H1 (cell line): Measurements from ENCODE around the gene RAD23B. TPM values are rescaled to one million over a fixed set of nuclear protein-coding genes. Genes with fewer than 3 reads are reported as not detected.

Experiments used
- NANOG ChIP-seq: IDR thresholded peaks from 2 replicates; pipeline ENCODE4 v1.6.1; 2011; ENCODE audit warnings: low read length, low read depth, mild to moderate bottlenecking, inconsistent platforms; ENCODE audit not compliant: insufficient read depth, poor library complexity, severe bottlenecking
- POLR2AphosphoS5 ChIP-seq: IDR thresholded peaks from 2 replicates; pipeline ENCODE4 v1.6.1; 2011; ENCODE audit warnings: low read depth, low read length
- RAD21 ChIP-seq, 2 experiments: IDR thresholded peaks in 1 of 2; conservative IDR thresholded peaks in 1 of 2; 2 replicates each; pipeline ENCODE4 v1.6.1; 2011; ENCODE audit warnings: low read depth in 2 of 2, low read length in 2 of 2, improper control_type of control experiment in 1 of 2, inconsistent platforms in 1 of 2, mild to moderate bottlenecking in 1 of 2, moderate library complexity in 1 of 2
- SAP30 ChIP-seq: fragments of 300-600 bp; sonication (generic); IDR thresholded peaks from 2 replicates; pipeline ENCODE4 v1.7.1; 2012; ENCODE audit warnings: low read length, moderate library complexity, mild to moderate bottlenecking, inconsistent platforms; ENCODE audit not compliant: insufficient read depth, insufficient replicate concordance
- YY1 ChIP-seq: IDR thresholded peaks from 2 replicates; pipeline ENCODE4 v1.6.1; 2011; ENCODE audit warnings: low read depth, mild to moderate bottlenecking, low read length
- polyA plus RNA-seq, 7 experiments: library from polyadenylated mRNA; depleted of rRNA in 3 of 7; stranded (reverse) in 5 of 7; unstranded in 2 of 7; fragments of >200 nt in 5 of 7; fragments of 200-250 nt in 2 of 7; gene quantifications; 1 replicate in 5 of 7; 2 replicates in 1 of 7; 4 replicates in 1 of 7; pipeline versions ENCODE4 v1.2.1 to v1.2.3, GENCODE V29; 2011 to 2013; ENCODE audit warnings: missing spikeins in 2 of 7, mixed read lengths in 2 of 7
- total RNA-seq: library from RNA; stranded (reverse); fragmentation: NEBNext Ultra II Directional; extraction: Animal tissue kit (Norgen Biotek cat#: 25700); gene quantifications from 2 replicates; pipeline ENCODE4 v1.2.1, GENCODE V29; 2021
- TF ChIP-seq, protein P1 (sequence below): fragments of 300-600 bp; sonication (generic); IDR thresholded peaks from 2 replicates; pipeline ENCODE4 v1.7.1; 2012; ENCODE audit warnings: low read length, moderate library complexity, mild to moderate bottlenecking, inconsistent platforms; ENCODE audit not compliant: insufficient replicate concordance
- TF ChIP-seq, protein P2 (sequence below), 3 experiments: IDR thresholded peaks; 1 replicate in 2 of 3; 2 replicates in 1 of 3; pipeline versions ENCODE4 v1.5.1 to v1.6.1; 2011; ENCODE audit warnings: low read length in 3 of 3, mild to moderate bottlenecking in 3 of 3, inconsistent platforms in 2 of 3, low read depth in 1 of 3, moderate library complexity in 1 of 3; ENCODE audit not compliant: insufficient read depth in 1 of 3; ENCODE audit errors: control extremely low read depth in 1 of 3

The RAD23B gene
- total and polyA plus RNA-seq, 2 of the 8 experiments (the other 6 are each of a cell fraction or from before 2014, with no cell fraction given), result 97.1 to 165 TPM

DNA sequence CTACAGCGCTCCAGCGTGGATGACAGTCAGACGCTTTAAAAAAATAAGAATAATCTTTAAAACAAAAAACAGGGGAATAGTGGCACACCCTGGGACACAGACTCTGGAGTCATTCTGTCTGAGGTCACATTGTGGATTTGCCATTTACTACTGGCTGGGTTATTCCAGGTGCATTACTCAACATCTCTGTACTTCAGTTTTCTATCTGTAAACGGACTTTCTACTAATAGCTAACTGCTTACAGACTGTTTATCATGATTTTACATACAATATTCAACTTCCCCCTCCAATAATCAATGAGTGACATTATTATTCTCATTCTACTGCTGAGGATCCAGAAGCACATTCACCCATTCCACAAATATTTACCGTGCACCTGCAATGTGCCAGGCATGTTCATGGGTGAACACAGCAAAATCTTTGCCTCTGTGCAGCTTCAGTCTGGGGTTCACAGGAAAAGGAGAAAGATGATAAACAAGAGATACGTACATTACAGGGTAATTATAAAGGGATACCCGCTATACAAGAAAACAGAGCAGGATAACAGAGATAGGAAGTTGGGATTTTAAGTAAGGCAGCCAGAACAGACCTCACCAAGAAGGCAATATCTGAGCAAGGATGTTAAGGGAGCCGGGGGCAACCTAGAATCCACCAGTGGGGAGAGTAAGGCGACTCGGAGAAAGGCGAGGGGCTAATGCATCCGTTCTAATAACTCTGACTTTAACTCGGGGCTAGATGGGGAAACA, 984 bp upstream of the RAD23B start (continued):
- TF ChIP-seq, protein P1, sequence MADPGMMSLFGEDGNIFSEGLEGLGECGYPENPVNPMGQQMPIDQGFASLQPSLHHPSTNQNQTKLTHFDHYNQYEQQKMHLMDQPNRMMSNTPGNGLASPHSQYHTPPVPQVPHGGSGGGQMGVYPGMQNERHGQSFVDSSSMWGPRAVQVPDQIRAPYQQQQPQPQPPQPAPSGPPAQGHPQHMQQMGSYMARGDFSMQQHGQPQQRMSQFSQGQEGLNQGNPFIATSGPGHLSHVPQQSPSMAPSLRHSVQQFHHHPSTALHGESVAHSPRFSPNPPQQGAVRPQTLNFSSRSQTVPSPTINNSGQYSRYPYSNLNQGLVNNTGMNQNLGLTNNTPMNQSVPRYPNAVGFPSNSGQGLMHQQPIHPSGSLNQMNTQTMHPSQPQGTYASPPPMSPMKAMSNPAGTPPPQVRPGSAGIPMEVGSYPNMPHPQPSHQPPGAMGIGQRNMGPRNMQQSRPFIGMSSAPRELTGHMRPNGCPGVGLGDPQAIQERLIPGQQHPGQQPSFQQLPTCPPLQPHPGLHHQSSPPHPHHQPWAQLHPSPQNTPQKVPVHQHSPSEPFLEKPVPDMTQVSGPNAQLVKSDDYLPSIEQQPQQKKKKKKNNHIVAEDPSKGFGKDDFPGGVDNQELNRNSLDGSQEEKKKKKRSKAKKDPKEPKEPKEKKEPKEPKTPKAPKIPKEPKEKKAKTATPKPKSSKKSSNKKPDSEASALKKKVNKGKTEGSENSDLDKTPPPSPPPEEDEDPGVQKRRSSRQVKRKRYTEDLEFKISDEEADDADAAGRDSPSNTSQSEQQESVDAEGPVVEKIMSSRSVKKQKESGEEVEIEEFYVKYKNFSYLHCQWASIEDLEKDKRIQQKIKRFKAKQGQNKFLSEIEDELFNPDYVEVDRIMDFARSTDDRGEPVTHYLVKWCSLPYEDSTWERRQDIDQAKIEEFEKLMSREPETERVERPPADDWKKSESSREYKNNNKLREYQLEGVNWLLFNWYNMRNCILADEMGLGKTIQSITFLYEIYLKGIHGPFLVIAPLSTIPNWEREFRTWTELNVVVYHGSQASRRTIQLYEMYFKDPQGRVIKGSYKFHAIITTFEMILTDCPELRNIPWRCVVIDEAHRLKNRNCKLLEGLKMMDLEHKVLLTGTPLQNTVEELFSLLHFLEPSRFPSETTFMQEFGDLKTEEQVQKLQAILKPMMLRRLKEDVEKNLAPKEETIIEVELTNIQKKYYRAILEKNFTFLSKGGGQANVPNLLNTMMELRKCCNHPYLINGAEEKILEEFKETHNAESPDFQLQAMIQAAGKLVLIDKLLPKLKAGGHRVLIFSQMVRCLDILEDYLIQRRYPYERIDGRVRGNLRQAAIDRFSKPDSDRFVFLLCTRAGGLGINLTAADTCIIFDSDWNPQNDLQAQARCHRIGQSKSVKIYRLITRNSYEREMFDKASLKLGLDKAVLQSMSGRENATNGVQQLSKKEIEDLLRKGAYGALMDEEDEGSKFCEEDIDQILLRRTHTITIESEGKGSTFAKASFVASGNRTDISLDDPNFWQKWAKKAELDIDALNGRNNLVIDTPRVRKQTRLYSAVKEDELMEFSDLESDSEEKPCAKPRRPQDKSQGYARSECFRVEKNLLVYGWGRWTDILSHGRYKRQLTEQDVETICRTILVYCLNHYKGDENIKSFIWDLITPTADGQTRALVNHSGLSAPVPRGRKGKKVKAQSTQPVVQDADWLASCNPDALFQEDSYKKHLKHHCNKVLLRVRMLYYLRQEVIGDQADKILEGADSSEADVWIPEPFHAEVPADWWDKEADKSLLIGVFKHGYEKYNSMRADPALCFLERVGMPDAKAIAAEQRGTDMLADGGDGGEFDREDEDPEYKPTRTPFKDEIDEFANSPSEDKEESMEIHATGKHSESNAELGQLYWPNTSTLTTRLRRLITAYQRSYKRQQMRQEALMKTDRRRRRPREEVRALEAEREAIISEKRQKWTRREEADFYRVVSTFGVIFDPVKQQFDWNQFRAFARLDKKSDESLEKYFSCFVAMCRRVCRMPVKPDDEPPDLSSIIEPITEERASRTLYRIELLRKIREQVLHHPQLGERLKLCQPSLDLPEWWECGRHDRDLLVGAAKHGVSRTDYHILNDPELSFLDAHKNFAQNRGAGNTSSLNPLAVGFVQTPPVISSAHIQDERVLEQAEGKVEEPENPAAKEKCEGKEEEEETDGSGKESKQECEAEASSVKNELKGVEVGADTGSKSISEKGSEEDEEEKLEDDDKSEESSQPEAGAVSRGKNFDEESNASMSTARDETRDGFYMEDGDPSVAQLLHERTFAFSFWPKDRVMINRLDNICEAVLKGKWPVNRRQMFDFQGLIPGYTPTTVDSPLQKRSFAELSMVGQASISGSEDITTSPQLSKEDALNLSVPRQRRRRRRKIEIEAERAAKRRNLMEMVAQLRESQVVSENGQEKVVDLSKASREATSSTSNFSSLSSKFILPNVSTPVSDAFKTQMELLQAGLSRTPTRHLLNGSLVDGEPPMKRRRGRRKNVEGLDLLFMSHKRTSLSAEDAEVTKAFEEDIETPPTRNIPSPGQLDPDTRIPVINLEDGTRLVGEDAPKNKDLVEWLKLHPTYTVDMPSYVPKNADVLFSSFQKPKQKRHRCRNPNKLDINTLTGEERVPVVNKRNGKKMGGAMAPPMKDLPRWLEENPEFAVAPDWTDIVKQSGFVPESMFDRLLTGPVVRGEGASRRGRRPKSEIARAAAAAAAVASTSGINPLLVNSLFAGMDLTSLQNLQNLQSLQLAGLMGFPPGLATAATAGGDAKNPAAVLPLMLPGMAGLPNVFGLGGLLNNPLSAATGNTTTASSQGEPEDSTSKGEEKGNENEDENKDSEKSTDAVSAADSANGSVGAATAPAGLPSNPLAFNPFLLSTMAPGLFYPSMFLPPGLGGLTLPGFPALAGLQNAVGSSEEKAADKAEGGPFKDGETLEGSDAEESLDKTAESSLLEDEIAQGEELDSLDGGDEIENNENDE, result no peak
- TF ChIP-seq YY1 (no peak), RAD21 (IDR thresholded peaks at IDR 0.05 in 1 of 2, conservative IDR thresholded peaks at IDR 0.05 in 1 of 2; ENCODE audit: low read depth in 2 of 2, low read length in 2 of 2) (no peak), SAP30 (no peak), NANOG (no peak), POLR2AphosphoS5 (no peak)
- TF ChIP-seq, protein P2, sequence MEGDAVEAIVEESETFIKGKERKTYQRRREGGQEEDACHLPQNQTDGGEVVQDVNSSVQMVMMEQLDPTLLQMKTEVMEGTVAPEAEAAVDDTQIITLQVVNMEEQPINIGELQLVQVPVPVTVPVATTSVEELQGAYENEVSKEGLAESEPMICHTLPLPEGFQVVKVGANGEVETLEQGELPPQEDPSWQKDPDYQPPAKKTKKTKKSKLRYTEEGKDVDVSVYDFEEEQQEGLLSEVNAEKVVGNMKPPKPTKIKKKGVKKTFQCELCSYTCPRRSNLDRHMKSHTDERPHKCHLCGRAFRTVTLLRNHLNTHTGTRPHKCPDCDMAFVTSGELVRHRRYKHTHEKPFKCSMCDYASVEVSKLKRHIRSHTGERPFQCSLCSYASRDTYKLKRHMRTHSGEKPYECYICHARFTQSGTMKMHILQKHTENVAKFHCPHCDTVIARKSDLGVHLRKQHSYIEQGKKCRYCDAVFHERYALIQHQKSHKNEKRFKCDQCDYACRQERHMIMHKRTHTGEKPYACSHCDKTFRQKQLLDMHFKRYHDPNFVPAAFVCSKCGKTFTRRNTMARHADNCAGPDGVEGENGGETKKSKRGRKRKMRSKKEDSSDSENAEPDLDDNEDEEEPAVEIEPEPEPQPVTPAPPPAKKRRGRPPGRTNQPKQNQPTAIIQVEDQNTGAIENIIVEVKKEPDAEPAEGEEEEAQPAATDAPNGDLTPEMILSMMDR (IDR thresholded peaks at IDR 0.05; ENCODE audit: control extremely low read depth in 1 of 3, insufficient read depth in 1 of 3, low read depth in 1 of 3, low read length in 3 of 3), result no peak
